GM19023 (cell line): ENCODE results near the gene LRRC71.

Source experiments
- ATAC-seq: cut with Tn5 transposase; IDR thresholded peaks from one replicate; pipeline ENCODE4 v1.9.1; 2021; ENCODE audit warnings: mild to moderate bottlenecking, moderate library complexity; ENCODE audit not compliant: unreplicated experiment

Gene LRRC71

DNA sequence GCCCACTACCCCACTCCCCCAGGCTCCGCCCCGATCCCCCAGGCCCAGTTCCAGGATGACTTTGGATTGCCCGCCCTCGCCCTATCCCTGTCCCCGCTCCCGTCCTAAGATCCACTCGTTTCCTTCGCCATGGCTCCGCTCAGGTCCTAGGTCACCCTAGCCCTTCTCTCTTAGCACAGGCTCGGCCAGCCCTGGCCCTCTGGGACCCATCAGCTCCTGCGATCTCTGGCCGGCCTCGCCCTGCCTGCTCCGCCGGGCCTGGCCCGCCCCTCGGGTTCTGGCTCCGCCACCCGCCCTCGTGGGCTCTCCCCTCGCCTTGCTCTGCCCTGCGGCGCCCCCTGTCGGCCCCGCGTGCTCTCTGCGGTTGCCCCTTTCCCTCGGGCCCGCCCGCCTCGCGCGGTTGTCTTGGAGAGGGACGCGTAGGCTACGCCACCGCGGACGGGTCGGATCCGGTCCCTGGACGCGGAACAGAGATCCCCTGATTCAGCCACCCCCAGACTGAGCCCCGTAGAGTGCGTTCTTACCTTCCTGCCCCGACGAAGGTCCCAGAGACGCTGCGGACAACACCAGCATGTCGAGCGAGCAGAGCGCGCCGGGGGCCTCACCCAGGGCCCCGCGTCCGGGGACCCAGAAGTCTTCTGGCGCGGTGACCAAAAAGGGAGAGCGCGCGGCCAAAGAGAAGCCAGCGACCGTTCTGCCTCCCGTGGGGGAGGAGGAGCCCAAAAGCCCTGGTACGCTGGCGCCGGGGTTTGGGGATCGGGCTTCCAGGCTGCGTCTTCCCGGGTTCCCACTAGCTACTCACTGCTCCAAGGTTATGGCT is at the start of gene LRRC71:
TSS of gene LRRC71 (plus strand) at position 400 of the 820 bp plus-strand sequence. CDS start at position 572, 172 bp downstream.
- no peak for ATAC-seq

DNA sequence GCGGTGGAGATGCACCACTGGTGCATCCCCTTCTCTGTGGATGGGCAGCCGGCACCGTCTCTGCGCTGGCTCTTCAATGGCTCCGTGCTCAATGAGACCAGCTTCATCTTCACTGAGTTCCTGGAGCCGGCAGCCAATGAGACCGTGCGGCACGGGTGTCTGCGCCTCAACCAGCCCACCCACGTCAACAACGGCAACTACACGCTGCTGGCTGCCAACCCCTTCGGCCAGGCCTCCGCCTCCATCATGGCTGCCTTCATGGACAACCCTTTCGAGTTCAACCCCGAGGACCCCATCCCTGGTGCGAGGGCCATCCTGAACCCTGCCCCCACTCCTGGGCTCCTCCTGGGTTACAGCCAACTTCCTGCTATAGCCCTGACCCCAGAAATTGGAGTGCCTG is 46.8 kb upstream of the LRRC71 start:
- no peak for ATAC-seq

DNA sequence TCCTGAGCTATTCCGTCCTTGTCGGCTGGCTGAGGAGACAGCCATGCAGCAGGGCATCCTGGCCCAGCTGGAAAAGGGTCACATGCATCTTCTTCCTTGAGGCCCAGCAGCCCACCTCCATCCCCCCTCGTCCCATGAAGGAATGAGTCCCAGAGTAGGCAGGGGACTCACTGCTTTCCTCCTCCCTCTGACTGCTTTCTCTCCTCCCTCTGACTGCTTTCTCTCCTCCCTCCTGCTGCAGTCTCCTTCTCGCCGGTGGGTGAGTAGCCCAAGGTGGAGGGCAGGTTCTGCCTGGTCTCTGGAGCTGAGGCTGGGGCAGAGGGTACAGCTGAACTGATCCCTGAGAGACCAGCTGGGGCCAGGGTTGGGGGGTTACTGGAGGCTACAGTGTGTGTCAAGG is 46.3 kb upstream of the LRRC71 start:
- ATAC-seq: no peak

DNA sequence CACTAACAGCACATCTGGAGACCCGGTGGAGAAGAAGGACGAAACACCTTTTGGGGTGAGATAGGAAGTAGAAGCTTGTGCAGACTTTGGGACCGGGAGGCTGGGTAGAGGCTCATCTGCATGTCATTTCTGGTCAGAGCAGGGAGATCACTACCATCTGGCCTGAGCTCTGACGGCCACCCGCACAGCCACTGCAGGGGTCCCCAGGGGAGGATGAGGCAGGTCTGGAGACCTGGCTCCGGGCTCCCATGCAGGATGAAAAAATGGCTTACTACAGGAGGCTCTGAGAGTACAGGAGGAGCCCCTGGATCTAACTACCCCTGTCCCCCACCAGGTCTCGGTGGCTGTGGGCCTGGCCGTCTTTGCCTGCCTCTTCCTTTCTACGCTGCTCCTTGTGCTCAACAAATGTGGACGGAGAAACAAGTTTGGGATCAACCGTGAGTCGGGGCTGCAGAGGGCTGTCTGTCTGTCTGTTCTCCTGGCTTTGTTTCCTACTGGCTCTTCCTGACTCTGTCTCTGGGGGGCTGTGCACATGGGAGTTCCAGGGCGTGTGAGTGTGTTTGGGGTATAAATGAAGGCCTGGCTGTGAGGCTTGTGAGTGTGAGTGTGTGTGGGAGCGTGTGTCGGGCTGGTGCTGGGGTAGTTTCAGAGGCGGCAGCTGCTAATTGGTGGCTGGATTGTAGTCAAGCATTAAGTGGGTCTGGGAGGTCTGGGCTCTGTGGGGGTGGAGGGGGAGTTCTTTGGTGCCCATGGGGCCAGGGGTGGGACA is 45.7 kb upstream of the LRRC71 start:
- no peak for ATAC-seq

DNA sequence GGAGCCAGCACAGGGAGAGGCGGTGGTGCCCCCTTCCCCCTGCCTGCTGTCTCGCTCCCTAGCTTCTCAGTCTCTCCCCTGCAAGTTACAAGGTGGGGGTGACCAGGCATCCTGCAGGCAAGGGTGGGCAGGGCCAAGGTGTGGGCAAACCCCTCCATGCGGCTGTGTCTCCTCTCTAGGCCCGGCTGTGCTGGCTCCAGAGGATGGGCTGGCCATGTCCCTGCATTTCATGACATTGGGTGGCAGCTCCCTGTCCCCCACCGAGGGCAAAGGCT is 45.2 kb upstream of the LRRC71 start:
- ATAC-seq: no peak

DNA sequence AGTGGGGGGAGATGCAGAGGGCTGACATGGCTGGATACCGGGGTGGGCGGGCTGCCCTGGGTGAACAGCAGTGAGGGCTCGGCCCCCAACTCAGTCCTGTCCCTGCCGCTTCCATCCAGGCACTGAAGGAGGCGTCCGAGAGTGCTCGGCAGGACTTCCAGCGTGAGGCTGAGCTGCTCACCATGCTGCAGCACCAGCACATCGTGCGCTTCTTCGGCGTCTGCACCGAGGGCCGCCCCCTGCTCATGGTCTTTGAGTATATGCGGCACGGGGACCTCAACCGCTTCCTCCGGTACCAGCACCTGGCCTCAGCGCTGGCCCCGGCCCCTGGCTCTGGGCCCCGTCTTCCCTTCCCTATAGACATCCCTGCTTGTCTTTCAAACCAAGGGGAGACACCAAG is 44.2 kb upstream of the LRRC71 start:
- no peak for ATAC-seq

DNA sequence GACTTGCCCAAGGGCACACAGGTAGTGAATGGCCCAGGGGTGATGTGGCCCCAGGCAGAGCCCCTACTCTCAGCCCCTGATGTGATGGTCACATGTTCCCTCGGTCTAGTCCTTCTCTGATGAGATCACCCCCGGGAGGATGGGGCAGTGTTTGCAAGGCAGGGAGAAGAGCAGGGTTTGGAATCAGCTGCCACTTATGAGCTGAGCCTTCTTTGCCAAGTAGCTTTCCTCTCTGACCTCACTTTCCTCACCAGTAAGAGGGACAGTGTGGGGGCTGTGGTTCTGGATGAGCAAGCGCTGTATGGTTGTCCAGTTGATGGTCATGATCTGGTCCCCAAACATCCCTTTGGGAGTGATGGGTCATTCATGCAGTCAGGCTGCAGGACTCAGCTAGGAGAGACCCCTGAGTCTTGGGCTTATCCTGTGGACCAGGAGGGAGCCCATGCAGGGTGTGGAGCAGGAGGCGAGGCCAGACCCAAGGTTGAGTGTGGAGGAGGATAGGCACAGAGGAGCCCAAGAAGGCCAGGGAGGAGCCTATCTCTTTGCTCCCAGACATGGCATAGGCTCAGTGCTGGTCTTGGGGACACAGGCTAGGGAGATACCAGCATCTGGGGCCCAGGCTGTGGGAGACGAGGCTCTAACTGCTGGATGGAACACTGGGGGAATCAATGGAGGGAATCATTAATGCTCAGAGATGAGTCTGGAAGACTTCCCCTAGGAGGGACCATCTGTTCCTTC is 42.8 kb upstream of the LRRC71 start:
- no peak for ATAC-seq

DNA sequence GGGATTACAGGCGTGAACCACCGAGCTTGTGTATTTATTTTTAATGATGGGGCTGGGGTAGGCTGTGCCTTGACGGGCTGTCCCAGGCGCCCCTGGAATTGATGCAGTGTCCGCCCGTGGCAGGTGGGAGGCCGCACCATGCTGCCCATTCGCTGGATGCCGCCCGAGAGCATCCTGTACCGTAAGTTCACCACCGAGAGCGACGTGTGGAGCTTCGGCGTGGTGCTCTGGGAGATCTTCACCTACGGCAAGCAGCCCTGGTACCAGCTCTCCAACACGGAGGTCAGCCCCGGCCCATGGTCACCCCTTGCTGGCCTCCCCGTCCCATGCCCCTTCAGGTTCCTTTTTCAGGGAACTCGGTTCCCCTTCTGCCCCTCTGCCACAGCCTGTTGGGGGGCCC is 40.6 kb upstream of the LRRC71 start:
- no peak for ATAC-seq

DNA sequence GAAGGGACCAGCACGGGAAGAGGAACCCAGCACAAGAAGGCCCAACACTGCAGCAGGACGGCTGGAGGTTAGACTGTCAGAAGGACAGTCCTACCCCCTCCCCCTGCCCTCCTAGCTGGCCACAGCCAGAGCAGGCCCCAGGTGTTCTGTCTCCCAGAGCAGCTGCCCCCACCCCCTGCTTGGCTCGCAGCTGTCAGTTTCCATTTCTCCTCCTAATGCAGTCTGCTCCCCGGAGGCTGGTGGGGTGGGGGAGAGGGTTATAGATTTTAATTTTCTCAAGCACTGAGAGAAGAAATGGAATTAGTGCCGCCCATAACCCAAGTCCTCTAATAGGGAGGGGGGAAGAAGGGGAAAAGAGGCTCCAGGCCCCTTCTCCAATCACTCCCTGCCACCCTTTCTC is 40.0 kb upstream of the LRRC71 start:
- ATAC-seq: no peak

DNA sequence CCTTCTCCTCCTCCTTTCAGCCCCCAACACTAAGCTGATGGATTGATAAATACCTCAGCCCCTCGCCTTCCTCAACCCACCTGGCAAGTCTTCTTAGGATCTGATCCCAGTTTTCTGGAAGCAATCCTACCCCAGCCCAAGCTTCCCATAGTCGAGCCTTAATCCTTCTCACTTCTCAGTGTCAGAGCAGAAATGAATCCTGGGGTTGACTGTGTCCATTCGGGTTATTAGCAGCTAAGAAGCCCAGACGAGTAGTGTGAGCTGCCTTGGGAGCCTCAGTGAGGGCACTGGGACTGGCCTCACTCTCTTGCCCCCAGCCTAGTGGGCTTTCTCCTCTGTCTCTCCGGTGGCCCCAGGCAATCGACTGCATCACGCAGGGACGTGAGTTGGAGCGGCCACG is 39.3 kb upstream of the LRRC71 start:
- no peak for ATAC-seq

DNA sequence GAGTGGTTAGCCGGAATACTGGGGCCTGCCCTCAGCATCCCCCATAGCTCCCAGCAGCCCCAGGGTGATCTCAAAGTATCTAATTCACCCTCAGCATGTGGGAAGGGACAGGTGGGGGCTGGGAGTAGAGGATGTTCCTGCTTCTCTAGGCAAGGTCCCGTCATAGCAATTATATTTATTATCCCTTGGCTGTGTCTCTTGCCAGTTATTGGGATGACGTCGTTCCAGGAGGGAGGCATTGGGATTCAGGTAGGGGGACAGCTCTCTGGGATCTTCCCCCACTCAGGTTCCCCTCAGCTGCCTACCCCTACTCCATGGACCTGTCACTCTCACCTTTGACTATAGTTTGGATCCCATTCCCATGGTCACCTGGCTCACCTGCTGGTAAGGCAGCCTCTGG is 38.8 kb upstream of the LRRC71 start:
- ATAC-seq: no peak

DNA sequence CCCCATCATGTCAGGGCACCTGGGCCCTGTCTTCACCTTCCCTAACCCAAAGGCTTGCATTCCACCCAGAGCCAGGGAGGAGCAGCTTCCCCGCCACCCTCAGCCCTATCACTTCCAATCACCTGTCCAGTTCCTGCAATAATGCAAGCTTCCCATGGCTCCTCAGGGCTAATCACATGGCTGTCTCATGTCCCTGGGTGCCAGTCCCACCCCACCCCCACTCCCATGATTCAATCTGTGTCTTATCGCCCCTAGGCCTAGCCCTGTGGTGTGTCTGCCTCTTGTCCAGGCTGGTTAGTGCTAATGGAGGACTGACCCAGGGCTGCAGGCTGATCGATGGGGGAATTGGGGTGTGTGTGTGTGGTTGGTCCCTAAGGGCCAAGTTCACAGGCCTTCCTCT is 37.9 kb upstream of the LRRC71 start:
- no peak for ATAC-seq

DNA sequence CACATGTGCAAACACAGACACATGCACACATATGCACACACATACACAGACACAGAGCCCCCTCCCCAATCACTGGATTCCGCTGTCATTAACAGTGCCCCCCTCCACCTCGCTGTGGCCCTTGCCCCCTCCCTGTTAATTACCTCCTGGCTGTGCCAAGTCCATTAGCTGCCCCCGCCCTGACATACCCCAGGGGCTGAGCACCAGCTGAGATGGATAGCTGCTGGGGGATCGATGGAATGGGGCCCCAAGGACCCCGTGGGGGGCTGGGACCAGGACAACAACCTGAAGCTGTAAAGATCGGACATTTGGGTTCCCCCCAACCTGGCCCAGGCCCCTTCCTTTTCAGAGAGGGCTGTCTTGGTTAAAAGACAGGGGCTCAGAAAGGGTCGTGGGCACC is 36.5 kb upstream of the LRRC71 start:
- ATAC-seq: no peak

DNA sequence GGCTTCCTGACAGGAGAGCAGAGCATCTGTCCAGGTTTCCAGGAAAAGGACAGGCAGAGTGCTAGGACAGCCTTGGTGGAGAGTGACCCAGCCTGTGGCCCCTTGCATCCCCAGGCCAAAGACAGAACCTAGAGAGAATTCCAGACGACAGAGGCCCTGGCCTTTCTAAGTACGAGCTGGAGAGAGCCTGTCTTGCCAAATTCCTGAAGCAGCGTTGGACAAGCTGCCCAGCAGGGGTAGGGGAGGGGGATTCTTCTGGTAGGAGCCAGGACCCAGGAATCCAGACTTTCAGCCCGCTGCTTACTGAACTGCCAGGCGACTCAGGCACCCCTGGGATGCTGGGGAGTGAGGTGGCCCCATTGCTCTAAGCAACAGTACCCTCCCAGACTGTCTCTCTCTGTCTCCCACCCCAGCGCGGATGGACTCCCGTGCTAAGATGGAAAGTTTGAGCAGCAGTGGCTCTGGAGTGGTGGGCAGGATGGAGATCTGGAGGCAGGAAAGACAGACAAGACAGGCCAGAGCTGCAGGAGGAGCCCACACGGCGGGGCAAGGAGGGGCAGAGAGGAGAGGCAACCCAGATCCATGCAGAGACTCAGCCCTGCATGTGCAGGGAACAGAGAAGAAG is 35.8 kb upstream of the LRRC71 start:
- ATAC-seq: no peak

DNA sequence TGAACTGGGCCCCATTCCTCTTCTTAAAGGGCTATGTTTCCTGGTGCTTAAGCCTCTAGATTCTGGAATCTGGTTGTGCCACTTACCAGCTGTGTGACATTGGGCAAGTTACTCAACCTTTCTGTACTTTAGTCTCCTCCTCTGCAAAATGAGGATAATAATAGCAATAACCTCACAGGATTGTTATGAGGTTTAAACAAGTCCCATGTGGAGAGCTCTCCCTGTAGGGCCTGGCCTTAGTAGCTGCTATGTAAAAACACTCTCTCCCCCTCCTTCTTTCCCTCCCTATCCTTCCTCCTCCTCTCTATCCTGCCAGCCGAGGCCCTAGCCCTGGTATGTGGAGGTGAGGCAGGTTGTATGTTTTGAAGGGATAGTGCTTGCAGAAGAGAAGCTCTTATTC is 35.1 kb upstream of the LRRC71 start:
- ATAC-seq: no peak

DNA sequence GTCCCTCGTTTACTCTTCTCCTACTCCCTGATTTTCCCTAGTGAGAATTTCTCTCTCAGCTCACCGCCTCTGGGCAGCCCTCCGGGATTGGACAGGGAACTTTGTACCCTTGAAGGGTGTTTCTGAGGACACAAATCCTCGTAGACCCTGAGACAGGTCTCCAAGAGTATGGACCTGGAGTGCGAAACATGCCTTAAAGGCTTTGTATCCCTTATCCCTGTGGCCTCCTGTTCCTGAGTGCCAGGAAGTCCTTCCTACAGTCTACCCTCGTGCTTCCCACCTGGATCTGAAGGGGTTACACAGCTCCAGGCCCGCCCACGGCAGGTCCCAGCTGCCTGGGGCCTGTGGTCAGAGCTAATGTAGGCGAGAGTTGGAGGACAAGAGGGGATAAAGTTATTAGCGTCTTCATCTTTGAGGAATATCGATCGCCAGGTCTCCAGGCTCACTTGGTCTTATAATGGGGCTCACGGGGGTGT is 34.5 kb upstream of the LRRC71 start:
- no peak for ATAC-seq

DNA sequence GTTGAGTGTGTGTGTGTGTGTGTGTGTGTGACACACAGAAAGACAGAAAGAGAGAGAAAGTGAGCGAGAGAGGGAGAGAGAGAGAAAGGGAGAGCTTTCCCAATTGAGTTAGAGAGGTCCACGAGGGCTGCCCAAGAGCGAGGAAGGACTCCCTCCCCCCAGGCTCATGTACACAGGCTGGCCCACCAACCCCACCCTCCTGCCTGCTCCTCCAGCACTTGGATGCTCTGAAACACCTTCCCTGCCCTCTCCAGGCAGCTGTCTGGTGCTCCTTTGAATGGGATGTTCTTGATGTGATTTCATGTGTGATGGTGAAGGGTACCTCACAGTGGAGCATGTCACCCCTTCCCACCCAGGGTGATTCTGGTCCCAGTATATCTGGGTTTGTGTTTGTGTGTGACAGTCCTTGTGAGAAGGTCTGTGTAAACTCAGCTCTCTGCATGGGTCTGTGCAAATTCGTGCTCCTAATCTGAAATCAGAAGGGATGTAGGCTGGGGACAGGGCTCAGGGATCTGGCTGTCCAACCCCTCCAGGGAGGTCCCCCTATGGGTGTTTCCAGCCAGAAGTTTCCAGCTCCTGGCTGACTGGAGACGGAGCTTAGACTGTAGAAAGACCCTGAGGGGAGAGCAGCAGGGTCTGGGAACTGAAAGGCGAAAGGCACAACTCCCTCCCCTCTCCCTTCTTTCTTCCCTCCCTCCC is 33.7 kb upstream of the LRRC71 start:
- no peak for ATAC-seq

DNA sequence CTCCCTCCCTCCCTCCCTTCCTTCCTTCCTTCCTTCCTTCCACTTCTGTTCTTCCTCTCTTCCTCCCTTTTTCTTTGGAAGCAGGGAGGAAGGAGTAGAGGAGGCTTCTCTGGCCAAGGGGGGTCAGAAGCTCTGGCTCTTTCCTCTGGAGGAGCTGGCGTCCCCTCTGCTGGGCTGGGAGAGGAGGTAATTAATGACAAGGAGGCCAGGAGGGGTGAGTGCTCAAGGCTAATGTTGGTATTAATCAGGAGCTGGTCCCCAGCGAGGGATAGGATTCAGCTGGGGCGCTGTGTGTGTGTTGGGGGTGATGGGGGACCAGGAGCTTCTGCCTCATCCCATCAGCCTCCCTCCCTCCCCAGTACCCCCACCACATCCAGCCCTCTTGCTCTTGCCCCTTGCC is 33.1 kb upstream of the LRRC71 start:
- ATAC-seq: no peak

DNA sequence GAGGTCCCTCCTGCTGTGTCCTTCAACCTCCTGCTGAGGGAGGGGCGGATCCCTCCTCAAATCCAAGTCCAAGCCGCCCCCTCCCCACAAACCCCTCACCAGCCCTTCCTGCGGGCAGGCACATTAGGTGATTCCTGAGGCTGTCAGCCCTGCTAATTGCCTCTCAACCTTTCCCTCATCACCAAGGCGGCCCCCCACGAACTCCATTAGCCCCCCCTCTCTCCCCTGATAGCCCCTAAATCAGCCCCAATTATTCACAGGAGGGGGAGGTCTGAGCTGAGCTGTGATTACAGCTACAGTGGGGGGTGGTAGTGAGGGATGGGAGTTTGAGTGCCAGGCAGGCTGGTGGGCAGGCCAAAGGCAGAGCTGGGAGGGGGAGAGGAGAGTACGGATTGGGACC is 32.7 kb upstream of the LRRC71 start:
- ATAC-seq: no peak

DNA sequence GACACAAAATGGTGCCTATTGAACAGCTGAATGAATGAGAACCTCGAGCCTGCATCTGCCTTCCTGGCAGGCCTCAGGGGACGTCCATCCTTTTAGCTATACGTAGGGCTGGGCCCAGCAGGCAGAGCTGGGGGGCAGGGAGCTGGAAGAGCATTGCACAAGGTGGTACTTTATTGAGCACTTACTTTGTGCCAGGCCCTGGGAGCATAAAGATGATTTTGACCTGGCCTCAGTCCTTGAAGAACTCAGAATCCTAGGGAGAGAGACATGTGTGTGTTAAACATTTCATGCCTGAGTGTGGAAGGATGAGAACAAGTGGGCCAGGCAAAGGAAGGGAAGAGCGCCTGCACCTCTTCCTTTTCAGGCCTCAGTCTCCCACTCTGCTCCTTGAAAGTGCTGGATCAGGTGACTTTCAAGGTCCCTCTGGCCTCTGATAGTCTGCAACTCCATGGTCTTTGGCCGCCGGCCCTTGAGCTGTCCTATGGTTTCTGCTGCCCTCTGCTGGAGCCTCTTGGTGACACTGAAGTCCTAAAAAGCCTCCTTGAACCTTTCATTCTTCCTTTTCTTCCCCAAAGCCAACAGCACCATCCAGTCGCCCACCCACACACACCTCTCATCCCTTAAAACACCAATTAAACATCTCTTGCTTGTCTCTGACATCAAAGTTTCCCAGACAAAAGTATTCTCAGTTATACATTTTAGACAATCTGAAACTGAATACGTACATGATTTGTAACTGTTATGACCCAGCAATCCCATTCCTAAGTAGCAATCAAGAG is 30.4 kb upstream of the LRRC71 start:
- ATAC-seq: no peak
